GM12878 (cell line): ENCODE data around the gene THY1. TPM values are rescaled to one million over a fixed set of nuclear protein-coding genes. Genes with fewer than 3 reads are reported as not detected.

Experiments used
- ATAC-seq: fragments of 200-7000 bp; cut with Tn5 transposase; 3 replicates; pipeline ENCODE4 v1.9.1; 2020; ENCODE audit warnings: mild to moderate bottlenecking, moderate library complexity
- BruUV-seq: library from RNA; stranded (reverse); fragments of 400-500 nt; replicated peaks from 2 replicates; lab custom pipeline; 2021; lab: Mats Ljungman, UMichigan
- CTCF ChIA-PET: fragments of 300-600 bp; sonication (Branson Sonifier 250); formaldehyde crosslinking; extraction: SDS; loops from one replicate; lab custom pipeline; 2021; ENCODE audit warnings: inconsistent platforms; lab: Yijun Ruan, JAX
- POLR2A ChIA-PET: fragments of 350-600 bp; formaldehyde crosslinking; extraction: SDS; loops from one replicate; lab custom pipeline; 2021; ENCODE audit warnings: inconsistent platforms; lab: Charles Lee
- RAD21 ChIA-PET: fragments of 300-600 bp; sonication (Branson Sonifier 250); formaldehyde crosslinking; loops from one replicate; lab custom pipeline; 2023; ENCODE audit warnings: antibody characterized with exemption; ENCODE audit not compliant: unreplicated experiment; lab: Charles Lee
- SMC1A ChIA-PET: fragments of 300-600 bp; sonication (Branson Sonifier 250); formaldehyde crosslinking; loops from one replicate; lab custom pipeline; 2023; ENCODE audit not compliant: unreplicated experiment, uncharacterized antibody; lab: Charles Lee
- DNase-seq: peaks from one replicate; pipeline ENCODE4 v3.0.0-alpha.2; 2011; ENCODE audit warnings: low read depth, low spot score
- FAIRE-seq: peaks from 3 replicates; lab custom pipeline; 2011; peaks lifted over from hg19 to GRCh38; lab: Jason Lieb, UNC
- H2AFZ ChIP-seq: 2 replicates; pipeline ENCODE4 v1.6.0; 2011; ENCODE audit warnings: low read depth, low read length, control low read depth; ENCODE audit not compliant: control insufficient read depth
- H3K27ac ChIP-seq: 2 replicates; pipeline ENCODE4 v1.5.1; 2011; ENCODE audit warnings: control low read depth; ENCODE audit not compliant: control insufficient read depth, insufficient read depth
- H3K27me3 ChIP-seq, 2 experiments: replicated peaks in 1 of 2; 2 replicates each; pipeline versions ENCODE4 v1.6.0 to v1.6.1; 2011; ENCODE audit warnings: low read length in 1 of 2; ENCODE audit not compliant: control insufficient read depth in 2 of 2, insufficient read depth in 2 of 2
- H3K36me3 ChIP-seq, 2 experiments: 2 replicates each; pipeline ENCODE4 v1.5.1; 2011; ENCODE audit warnings: low read length in 1 of 2; ENCODE audit not compliant: control insufficient read depth in 2 of 2, insufficient read depth in 2 of 2
- H3K4me1 ChIP-seq: 2 replicates; pipeline ENCODE4 v1.6.1; 2011; ENCODE audit warnings: mild to moderate bottlenecking, low read length, moderate library complexity, mixed read lengths; ENCODE audit not compliant: control insufficient read depth, insufficient read depth
- H3K4me2 ChIP-seq: 2 replicates; pipeline ENCODE4 v1.6.0; 2011; ENCODE audit warnings: control low read depth; ENCODE audit not compliant: control insufficient read depth, insufficient read depth
- H3K4me3 ChIP-seq: fragments of 200-600 bp; sonication (generic); 2 replicates; pipeline ENCODE4 v1.5.1; 2016
- H3K79me2 ChIP-seq: 2 replicates; pipeline ENCODE4 v1.6.0; 2011; ENCODE audit warnings: low read length; ENCODE audit not compliant: control insufficient read depth, insufficient read depth
- H3K9ac ChIP-seq: 2 replicates; pipeline ENCODE4 v1.8.0; 2011; ENCODE audit warnings: low read length, control low read depth, mixed read lengths; ENCODE audit not compliant: control insufficient read depth, insufficient read depth
- H3K9me3 ChIP-seq: replicated peaks from 3 replicates; pipeline ENCODE4 v1.5.1; 2011; ENCODE audit warnings: mild to moderate bottlenecking, low read length; ENCODE audit not compliant: control insufficient read depth, insufficient read depth
- H4K20me1 ChIP-seq: 2 replicates; pipeline ENCODE4 v1.6.0; 2011; ENCODE audit not compliant: control insufficient read depth, insufficient read depth
- BRCA1 ChIP-seq: IDR thresholded peaks from 2 replicates; pipeline ENCODE4 v1.6.1; 2011; ENCODE audit warnings: low read depth, low read length, improper control_type of control experiment
- EED ChIP-seq: sonication (generic); IDR thresholded peaks from 2 replicates; pipeline ENCODE4 v1.6.1; 2016; ENCODE audit warnings: antibody characterized with exemption, low read depth
- MAX ChIP-seq: IDR thresholded peaks from 2 replicates; pipeline ENCODE4 v1.6.1; 2012; ENCODE audit warnings: low read depth, low read length, improper control_type of control experiment
- MYC ChIP-seq: IDR thresholded peaks from 2 replicates; pipeline ENCODE4 v1.6.1; 2011; ENCODE audit warnings: mild to moderate bottlenecking, low read length, moderate library complexity, inconsistent platforms; ENCODE audit not compliant: insufficient read depth, insufficient replicate concordance, insufficient read length, severe bottlenecking
- POLR2AphosphoS5 ChIP-seq: IDR thresholded peaks from 2 replicates; pipeline ENCODE4 v1.6.1; 2011; ENCODE audit warnings: mild to moderate bottlenecking, low read length, inconsistent platforms
- USF1 ChIP-seq: IDR thresholded peaks from 2 replicates; pipeline ENCODE4 v1.6.1; 2011; ENCODE audit warnings: borderline replicate concordance, low read depth, mild to moderate bottlenecking, moderate library complexity, mixed read lengths, low read length; ENCODE audit not compliant: insufficient read depth; ENCODE audit errors: extremely low read length
- ZBTB40 ChIP-seq: fragments of 450-650 bp; IDR thresholded peaks from 2 replicates; pipeline ENCODE4 v1.6.1; 2016; ENCODE audit warnings: mild to moderate bottlenecking, moderate library complexity, borderline replicate concordance
- WGBS: methylation state at CpG from one replicate; pipeline ENCODE4 v1.1.6; 2016; ENCODE audit warnings: low lambda C conversion rate; ENCODE audit not compliant: insufficient replicate concordance, insufficient coverage; ENCODE audit errors: missing lambda C conversion rate; 5-methylcytosine and 5-hydroxymethylcytosine counted together
- in situ Hi-C: fragments of 300-500 bp; cut with MboI; formaldehyde crosslinking; loops from 9 replicates; pipeline ENCODE4 v1.14.3; 2018; ENCODE audit warnings: mixed read lengths
- intact Hi-C: fragments of 100-400 bp; cut with micrococcal nuclease; formaldehyde crosslinking; loops from one replicate; pipeline ENCODE4 v1.14.2; 2022; ENCODE audit not compliant: unreplicated experiment
- polyA plus RNA-seq, 11 experiments: library from polyadenylated mRNA; depleted of rRNA in 4 of 11; unstranded in 6 of 11; stranded (reverse) in 5 of 11; fragments of >200 nt; fragmentation: Nextera tagmentation in 4 of 11; fragmentation: Illumina TruSeq in 1 of 11; extraction: Ambion mirVana in 4 of 11; extraction: Trizol in 1 of 11; gene quantifications; 1 replicate in 1 of 11; 2 replicates in 10 of 11; pipeline versions ENCODE4 v1.2.1 to v1.2.3, GENCODE V29; 2011 to 2016; ENCODE audit warnings: inconsistent platforms in 2 of 11, missing spikeins in 2 of 11, low read depth in 1 of 11
- total RNA-seq, 4 experiments: library from RNA; depleted of rRNA in 3 of 4; stranded (reverse); fragments of >200 nt in 3 of 4; fragmentation: Illumina TruSeq in 1 of 4; extraction: Trizol in 1 of 4; gene quantifications; 2 replicates each; pipeline versions ENCODE4 v1.2.1 to v1.2.3, GENCODE V29; 2013 to 2021

The THY1 gene
- total and polyA plus RNA-seq, 10 of the 15 experiments (the other 5 are each of a cell fraction or from before 2014, with no cell fraction given): 0.86 to 20.1 (median 3.2) TPM

- in situ Hi-C loops: no loop called here
- Histone ChIP-seq H3K9ac (no peak overlapping the region), H3K9me3 (peaks cover 2% of the 10 kb centered on the region; the same call in 1 of the 3 replicates), H3K4me1 (peaks cover 8% of the 10 kb centered on the region; the same call in 1 of the 2 replicates), H3K4me3 (no peak overlapping the region), H3K27ac (no peak overlapping the region), H3K79me2 (no peaks in the 10 kb centered on the region), H3K36me3 (no peaks in the 10 kb centered on the region), H2AFZ (no peak overlapping the region), H4K20me1 (no peaks in the 10 kb centered on the region), H3K4me2 (no peak overlapping the region), H3K27me3 (peaks cover 0 to under 1% of the 10 kb centered on the region in 2 experiments; a peak in 1 of 4 replicates)
- ChIA-PET POLR2A (no interaction called here), SMC1A (interaction anchor here (1.4 kb wide), 1 partner anchor 78 kb away, joined by 3 read pairs; no protein-coding TSS in a partner anchor), RAD21 (interaction anchor here (0.8 kb wide), 1 partner anchor 57 kb away, joined by 4 read pairs; no protein-coding TSS in a partner anchor), CTCF (interaction anchor here (0.7 kb wide), 2 partner anchors 9 to 16 kb away, joined by 3 read pairs; no protein-coding TSS in a partner anchor)
- WGBS: 63% methylated on average over 16 of the region's 16 CpGs
- TF ChIP-seq ZBTB40 (no peak), MAX (no peak), USF1 (no peak), MYC (no peak), EED (no peak), POLR2AphosphoS5 (no peak), BRCA1 (no peak)
- intact Hi-C loops: no loop called here
- BruUV-seq: no TSS peak
- no peak for DNase-seq
- no peak for ATAC-seq
- FAIRE-seq: no peak
Observed at GRCh38 chr11:119416606-119417580, 6.1 kb downstream of the THY1 start.
